Fibroblast of lung (primary cell): ENCODE data around the gene LTBP2.

Experiments
- EZH2 ChIP-seq: IDR thresholded peaks from 2 replicates; pipeline ENCODE4 v1.5.1; 2012; ENCODE audit warnings: low read length, control low read depth, mild to moderate bottlenecking; ENCODE audit errors: missing control alignments
- TF ChIP-seq, protein P1 (sequence below), 2 donors: IDR thresholded peaks in 1 of 2; conservative IDR thresholded peaks in 1 of 2; 1 replicate in 1 of 2; 2 replicates in 1 of 2; pipeline ENCODE4 v1.5.1; 2011 to 2012; ENCODE audit warnings: low read length in 2 of 2, control low read depth in 1 of 2, inconsistent platforms in 1 of 2, low read depth in 1 of 2, mild to moderate bottlenecking in 1 of 2

DNA sequence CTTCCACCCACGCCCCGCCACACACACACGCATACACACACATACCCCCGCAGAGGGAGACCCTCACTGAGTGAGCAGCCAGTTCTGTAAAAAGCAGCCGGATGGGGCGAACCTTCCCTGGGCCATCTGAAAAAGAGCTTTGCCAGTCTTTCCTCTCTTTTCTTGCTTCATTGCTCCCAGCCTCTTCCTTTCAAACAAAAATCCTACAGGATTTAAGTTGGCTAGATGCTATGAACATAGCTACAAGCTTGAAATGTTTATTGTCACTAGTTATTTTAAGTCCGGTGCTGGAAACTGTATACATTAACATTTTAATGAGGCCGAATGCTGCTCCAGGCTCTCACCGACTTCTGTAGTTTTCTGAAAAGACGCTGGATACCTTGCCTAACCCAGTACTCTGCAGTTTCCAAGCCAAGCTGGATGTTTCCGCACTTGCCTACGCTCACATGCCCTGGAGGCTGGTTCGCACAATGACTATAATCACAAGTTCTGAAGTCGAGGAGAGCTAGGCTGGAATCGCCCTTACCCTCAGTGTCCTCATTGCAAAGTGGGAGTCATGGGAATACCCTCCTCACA lies 39.2 kb downstream of the LTBP2 start:
- TF ChIP-seq, protein P1, sequence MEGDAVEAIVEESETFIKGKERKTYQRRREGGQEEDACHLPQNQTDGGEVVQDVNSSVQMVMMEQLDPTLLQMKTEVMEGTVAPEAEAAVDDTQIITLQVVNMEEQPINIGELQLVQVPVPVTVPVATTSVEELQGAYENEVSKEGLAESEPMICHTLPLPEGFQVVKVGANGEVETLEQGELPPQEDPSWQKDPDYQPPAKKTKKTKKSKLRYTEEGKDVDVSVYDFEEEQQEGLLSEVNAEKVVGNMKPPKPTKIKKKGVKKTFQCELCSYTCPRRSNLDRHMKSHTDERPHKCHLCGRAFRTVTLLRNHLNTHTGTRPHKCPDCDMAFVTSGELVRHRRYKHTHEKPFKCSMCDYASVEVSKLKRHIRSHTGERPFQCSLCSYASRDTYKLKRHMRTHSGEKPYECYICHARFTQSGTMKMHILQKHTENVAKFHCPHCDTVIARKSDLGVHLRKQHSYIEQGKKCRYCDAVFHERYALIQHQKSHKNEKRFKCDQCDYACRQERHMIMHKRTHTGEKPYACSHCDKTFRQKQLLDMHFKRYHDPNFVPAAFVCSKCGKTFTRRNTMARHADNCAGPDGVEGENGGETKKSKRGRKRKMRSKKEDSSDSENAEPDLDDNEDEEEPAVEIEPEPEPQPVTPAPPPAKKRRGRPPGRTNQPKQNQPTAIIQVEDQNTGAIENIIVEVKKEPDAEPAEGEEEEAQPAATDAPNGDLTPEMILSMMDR (conservative IDR thresholded peaks at IDR 0.05 in 1 of 2, IDR thresholded peaks at IDR 0.05 in 1 of 2; ENCODE audit: low read depth in 1 of 2, low read length in 2 of 2) = no peak
- TF ChIP-seq EZH2 = no peak
